Gastrocnemius medialis (tissue), 4 donors: ENCODE measurements around the gene FHOD1.
A peak's percentile ranks its signal among the peaks of the same experiment; 100 is the strongest.

ENCODE experiments used
- POLR2A ChIP-seq, 2 donors: fragments of 450-650 bp; IDR thresholded peaks; one replicate each; pipeline ENCODE4 v1.6.1; 2017; ENCODE audit warnings: antibody characterized with exemption in 2 of 2, mild to moderate bottlenecking in 2 of 2, moderate library complexity in 2 of 2
- TF ChIP-seq, protein P1 (sequence below), 5 experiments: fragments of 450-650 bp in 3 of 5; fragments of 200-600 bp in 2 of 5; sonication (generic) in 2 of 5; IDR thresholded peaks in 4 of 5; conservative IDR thresholded peaks in 1 of 5; 1 replicate in 4 of 5; 2 replicates in 1 of 5; pipeline ENCODE4 v1.5.1; 2016 to 2019; ENCODE audit warnings: antibody characterized with exemption in 5 of 5, mild to moderate bottlenecking in 3 of 5, moderate library complexity in 3 of 5

DNA sequence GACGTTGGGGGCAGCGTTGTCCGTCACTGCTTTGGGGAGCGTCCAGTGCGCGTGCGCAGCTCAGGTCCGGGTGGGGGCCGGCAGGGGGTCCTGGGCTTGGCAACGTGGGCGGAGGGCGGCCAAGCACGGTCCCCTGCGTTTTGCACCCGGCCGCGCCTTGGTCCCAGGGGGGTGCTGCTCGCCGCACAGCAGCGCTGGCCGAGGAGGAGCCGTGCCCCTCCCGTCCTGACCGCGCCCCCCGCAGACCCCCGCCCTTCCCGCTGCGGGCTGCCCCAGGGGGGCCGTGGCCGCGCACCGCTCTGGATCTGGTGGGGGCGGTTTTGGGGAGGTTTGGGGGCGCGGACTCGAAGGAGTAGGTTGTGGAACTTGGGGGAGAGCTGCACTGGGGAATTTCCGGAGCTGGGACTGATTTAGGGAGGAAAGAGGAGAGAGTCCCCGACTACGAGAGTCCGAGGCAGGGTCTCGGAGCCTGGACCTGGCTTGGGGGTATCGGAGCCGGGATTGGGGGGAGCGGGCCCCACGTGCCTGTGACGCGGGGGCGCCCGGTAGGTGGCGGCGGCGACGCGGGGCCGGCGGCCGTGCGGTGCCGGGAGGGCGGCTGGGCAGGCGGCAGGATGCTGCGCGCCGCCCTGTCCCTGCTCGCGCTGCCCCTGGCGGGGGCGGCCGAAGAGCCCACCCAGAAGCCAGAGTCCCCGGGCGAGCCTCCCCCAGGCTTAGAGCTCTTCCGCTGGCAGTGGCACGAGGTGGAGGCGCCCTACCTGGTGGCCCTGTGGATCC is 1.3 kb upstream of the FHOD1 start, which contains the start of gene SLC9A5:
- TF ChIP-seq, protein P1, sequence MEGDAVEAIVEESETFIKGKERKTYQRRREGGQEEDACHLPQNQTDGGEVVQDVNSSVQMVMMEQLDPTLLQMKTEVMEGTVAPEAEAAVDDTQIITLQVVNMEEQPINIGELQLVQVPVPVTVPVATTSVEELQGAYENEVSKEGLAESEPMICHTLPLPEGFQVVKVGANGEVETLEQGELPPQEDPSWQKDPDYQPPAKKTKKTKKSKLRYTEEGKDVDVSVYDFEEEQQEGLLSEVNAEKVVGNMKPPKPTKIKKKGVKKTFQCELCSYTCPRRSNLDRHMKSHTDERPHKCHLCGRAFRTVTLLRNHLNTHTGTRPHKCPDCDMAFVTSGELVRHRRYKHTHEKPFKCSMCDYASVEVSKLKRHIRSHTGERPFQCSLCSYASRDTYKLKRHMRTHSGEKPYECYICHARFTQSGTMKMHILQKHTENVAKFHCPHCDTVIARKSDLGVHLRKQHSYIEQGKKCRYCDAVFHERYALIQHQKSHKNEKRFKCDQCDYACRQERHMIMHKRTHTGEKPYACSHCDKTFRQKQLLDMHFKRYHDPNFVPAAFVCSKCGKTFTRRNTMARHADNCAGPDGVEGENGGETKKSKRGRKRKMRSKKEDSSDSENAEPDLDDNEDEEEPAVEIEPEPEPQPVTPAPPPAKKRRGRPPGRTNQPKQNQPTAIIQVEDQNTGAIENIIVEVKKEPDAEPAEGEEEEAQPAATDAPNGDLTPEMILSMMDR (IDR thresholded peaks at IDR 0.05 in 4 of 5, conservative IDR thresholded peaks at IDR 0.05 in 1 of 5): peak in 2 of 5 experiments; percentile 35 to 51
- peak; percentile 60 to 79 for TF ChIP-seq POLR2A (IDR thresholded peaks at IDR 0.05)
